HepG2 (cell line): ENCODE measurements around the gene CSTPP1. TPM values are rescaled to one million over a fixed set of nuclear protein-coding genes. Genes with fewer than 3 reads are reported as not detected.

Source experiments
- FOXP1 ChIP-seq, 2 experiments: fragments of 450-650 bp in 1 of 2; IDR thresholded peaks; 2 replicates each; pipeline ENCODE4 v1.6.1; 2017 to 2018; ENCODE audit warnings: antibody characterized with exemption in 1 of 2
- JUND ChIP-seq: sonication (generic); formaldehyde crosslinking; IDR thresholded peaks from 2 replicates; pipeline ENCODE4 v1.8.0; 2022; ENCODE audit warnings: mild to moderate bottlenecking, missing genetic modification reagents
- NFE2 ChIP-seq: sonication (generic); formaldehyde crosslinking; IDR thresholded peaks from 2 replicates; pipeline ENCODE4 v1.4.0; 2020; ENCODE audit warnings: missing genetic modification reagents
- RFXAP ChIP-seq: sonication (generic); formaldehyde crosslinking; IDR thresholded peaks from 2 replicates; pipeline ENCODE4 v1.4.0; 2020; ENCODE audit warnings: missing genetic modification reagents, borderline replicate concordance
- TOE1 ChIP-seq: sonication (generic); formaldehyde crosslinking; IDR thresholded peaks from 2 replicates; pipeline ENCODE4 v1.4.0; 2020; ENCODE audit warnings: mild to moderate bottlenecking, missing genetic modification reagents
- ZNF34 ChIP-seq: sonication (generic); formaldehyde crosslinking; IDR thresholded peaks from 2 replicates; pipeline ENCODE4 v1.4.0; 2020; ENCODE audit warnings: mild to moderate bottlenecking, missing genetic modification reagents, borderline replicate concordance
- ZNF772 ChIP-seq: sonication (generic); formaldehyde crosslinking; IDR thresholded peaks from 2 replicates; pipeline ENCODE4 v1.5.0; 2020; ENCODE audit warnings: mild to moderate bottlenecking, missing genetic modification reagents
- polyA plus RNA-seq, 8 experiments: library from polyadenylated mRNA; depleted of rRNA in 3 of 8; stranded (reverse) in 7 of 8; unstranded in 1 of 8; fragments of >200 nt; fragmentation: Illumina TruSeq in 4 of 8; extraction: Trizol in 4 of 8; gene quantifications; 2 replicates each; pipeline versions ENCODE4 v1.2.1 to v1.2.3, GENCODE V29; 2011 to 2016; ENCODE audit warnings: low read depth in 4 of 8, missing spikeins in 1 of 8, mixed read lengths in 1 of 8; ENCODE audit not compliant: insufficient read depth in 1 of 8
- total RNA-seq, 5 experiments: library from RNA; depleted of rRNA; stranded (reverse); fragments of >200 nt; fragmentation: Illumina TruSeq; extraction: Trizol; gene quantifications; 2 replicates each; pipeline ENCODE4 v1.2.3, GENCODE V29; 2016; ENCODE audit warnings: low read depth in 1 of 5
- TF ChIP-seq, protein P1 (sequence below): sonication (generic); formaldehyde crosslinking; IDR thresholded peaks from 2 replicates; pipeline ENCODE4 v1.4.0; 2020; ENCODE audit warnings: mild to moderate bottlenecking, missing genetic modification reagents
- TF ChIP-seq, protein P2 (sequence below): sonication (generic); formaldehyde crosslinking; IDR thresholded peaks from 2 replicates; pipeline ENCODE4 v1.4.0; 2020; ENCODE audit warnings: mild to moderate bottlenecking, low read depth, missing genetic modification reagents
- TF ChIP-seq, protein P3 (sequence below): sonication (generic); formaldehyde crosslinking; IDR thresholded peaks from 2 replicates; pipeline ENCODE4 v1.5.0; 2020; ENCODE audit warnings: mild to moderate bottlenecking, missing genetic modification reagents, moderate library complexity
- TF ChIP-seq, protein P4 (sequence below): sonication (generic); formaldehyde crosslinking; IDR thresholded peaks from 2 replicates; pipeline ENCODE4 v1.5.1; 2020; ENCODE audit warnings: missing genetic modification reagents, mild to moderate bottlenecking, borderline replicate concordance
- TF ChIP-seq, protein P5 (sequence below): sonication (generic); formaldehyde crosslinking; IDR thresholded peaks from 2 replicates; pipeline ENCODE4 v1.4.0; 2020; ENCODE audit warnings: mild to moderate bottlenecking, missing genetic modification reagents
- TF ChIP-seq, protein P6 (sequence below): sonication (generic); formaldehyde crosslinking; conservative IDR thresholded peaks from 2 replicates; pipeline ENCODE4 v1.4.0; 2020; ENCODE audit warnings: missing genetic modification reagents

The CSTPP1 gene
- total and polyA plus RNA-seq, 2 of the 13 experiments (the other 11 are each of a cell fraction or from before 2014, with no cell fraction given): 12.3 to 14.6 TPM

DNA sequence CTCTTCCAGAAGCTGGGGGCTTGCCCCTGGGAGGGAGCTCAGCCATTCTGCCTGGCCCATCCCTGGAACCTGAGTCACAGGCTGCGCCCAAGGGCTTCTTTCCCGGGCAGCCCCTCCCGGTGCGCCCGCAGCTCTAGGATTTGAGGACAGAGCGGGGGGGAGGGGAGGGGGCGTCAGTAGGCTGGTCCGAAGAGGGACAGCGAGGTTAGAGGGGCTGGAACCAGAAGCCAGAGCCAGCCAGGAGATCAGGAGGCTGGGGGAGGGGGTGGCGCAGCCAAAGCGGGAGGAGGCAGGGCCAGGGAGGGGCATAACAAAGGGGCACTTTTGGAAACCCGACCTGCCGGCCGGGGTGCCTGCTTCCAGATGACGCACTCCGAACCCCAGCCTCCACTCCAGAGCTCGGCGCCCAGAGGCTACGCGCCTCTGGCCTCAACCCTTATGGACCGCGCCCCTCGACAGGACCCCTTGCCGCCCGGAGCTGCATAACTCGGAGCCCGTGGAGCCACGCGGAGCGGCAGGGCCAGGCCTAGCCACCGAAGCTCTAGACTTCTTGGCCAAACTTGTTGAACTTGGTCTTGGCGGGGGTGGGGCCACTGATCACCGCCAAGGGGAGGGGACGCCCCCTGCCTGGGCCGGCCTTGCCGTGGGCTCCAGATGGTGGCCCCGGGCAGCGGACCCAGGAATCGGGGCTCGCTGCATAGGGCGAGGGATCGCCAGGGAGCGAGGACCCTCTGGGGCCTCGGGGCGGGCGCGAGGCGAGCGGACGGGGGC lies 248.9 kb downstream of the CSTPP1 start (continued):
- TF ChIP-seq, protein P1, sequence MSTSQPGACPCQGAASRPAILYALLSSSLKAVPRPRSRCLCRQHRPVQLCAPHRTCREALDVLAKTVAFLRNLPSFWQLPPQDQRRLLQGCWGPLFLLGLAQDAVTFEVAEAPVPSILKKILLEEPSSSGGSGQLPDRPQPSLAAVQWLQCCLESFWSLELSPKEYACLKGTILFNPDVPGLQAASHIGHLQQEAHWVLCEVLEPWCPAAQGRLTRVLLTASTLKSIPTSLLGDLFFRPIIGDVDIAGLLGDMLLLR (CRISPR knock-in tag): no peak
- TF ChIP-seq, protein P2, sequence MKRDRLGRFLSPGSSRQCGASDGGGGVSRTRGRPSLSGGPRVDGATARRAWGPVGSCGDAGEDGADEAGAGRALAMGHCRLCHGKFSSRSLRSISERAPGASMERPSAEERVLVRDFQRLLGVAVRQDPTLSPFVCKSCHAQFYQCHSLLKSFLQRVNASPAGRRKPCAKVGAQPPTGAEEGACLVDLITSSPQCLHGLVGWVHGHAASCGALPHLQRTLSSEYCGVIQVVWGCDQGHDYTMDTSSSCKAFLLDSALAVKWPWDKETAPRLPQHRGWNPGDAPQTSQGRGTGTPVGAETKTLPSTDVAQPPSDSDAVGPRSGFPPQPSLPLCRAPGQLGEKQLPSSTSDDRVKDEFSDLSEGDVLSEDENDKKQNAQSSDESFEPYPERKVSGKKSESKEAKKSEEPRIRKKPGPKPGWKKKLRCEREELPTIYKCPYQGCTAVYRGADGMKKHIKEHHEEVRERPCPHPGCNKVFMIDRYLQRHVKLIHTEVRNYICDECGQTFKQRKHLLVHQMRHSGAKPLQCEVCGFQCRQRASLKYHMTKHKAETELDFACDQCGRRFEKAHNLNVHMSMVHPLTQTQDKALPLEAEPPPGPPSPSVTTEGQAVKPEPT: no peak
- TF ChIP-seq JUND (CRISPR knock-in tag) (no peak), RFXAP (CRISPR knock-in tag) (peak; percentile 61; the same call in 1 of the 2 replicates), ZNF34 (no peak), TOE1 (CRISPR knock-in tag) (no peak), FOXP1 (IDR thresholded peaks at IDR 0.05) (no peak), FOXP1 (CRISPR knock-in tag; IDR thresholded peaks at IDR 0.05) (no peak), ZNF772 (CRISPR knock-in tag) (no peak), NFE2 (CRISPR knock-in tag) (no peak)
- TF ChIP-seq, protein P3, sequence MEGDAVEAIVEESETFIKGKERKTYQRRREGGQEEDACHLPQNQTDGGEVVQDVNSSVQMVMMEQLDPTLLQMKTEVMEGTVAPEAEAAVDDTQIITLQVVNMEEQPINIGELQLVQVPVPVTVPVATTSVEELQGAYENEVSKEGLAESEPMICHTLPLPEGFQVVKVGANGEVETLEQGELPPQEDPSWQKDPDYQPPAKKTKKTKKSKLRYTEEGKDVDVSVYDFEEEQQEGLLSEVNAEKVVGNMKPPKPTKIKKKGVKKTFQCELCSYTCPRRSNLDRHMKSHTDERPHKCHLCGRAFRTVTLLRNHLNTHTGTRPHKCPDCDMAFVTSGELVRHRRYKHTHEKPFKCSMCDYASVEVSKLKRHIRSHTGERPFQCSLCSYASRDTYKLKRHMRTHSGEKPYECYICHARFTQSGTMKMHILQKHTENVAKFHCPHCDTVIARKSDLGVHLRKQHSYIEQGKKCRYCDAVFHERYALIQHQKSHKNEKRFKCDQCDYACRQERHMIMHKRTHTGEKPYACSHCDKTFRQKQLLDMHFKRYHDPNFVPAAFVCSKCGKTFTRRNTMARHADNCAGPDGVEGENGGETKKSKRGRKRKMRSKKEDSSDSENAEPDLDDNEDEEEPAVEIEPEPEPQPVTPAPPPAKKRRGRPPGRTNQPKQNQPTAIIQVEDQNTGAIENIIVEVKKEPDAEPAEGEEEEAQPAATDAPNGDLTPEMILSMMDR (CRISPR knock-in tag): no peak
- TF ChIP-seq, protein P4, sequence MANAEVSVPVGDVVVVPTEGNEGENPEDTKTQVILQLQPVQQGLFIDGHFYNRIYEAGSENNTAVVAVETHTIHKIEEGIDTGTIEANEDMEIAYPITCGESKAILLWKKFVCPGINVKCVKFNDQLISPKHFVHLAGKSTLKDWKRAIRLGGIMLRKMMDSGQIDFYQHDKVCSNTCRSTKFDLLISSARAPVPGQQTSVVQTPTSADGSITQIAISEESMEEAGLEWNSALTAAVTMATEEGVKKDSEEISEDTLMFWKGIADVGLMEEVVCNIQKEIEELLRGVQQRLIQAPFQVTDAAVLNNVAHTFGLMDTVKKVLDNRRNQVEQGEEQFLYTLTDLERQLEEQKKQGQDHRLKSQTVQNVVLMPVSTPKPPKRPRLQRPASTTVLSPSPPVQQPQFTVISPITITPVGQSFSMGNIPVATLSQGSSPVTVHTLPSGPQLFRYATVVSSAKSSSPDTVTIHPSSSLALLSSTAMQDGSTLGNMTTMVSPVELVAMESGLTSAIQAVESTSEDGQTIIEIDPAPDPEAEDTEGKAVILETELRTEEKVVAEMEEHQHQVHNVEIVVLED (CRISPR knock-in tag): no peak
- TF ChIP-seq, protein P5, sequence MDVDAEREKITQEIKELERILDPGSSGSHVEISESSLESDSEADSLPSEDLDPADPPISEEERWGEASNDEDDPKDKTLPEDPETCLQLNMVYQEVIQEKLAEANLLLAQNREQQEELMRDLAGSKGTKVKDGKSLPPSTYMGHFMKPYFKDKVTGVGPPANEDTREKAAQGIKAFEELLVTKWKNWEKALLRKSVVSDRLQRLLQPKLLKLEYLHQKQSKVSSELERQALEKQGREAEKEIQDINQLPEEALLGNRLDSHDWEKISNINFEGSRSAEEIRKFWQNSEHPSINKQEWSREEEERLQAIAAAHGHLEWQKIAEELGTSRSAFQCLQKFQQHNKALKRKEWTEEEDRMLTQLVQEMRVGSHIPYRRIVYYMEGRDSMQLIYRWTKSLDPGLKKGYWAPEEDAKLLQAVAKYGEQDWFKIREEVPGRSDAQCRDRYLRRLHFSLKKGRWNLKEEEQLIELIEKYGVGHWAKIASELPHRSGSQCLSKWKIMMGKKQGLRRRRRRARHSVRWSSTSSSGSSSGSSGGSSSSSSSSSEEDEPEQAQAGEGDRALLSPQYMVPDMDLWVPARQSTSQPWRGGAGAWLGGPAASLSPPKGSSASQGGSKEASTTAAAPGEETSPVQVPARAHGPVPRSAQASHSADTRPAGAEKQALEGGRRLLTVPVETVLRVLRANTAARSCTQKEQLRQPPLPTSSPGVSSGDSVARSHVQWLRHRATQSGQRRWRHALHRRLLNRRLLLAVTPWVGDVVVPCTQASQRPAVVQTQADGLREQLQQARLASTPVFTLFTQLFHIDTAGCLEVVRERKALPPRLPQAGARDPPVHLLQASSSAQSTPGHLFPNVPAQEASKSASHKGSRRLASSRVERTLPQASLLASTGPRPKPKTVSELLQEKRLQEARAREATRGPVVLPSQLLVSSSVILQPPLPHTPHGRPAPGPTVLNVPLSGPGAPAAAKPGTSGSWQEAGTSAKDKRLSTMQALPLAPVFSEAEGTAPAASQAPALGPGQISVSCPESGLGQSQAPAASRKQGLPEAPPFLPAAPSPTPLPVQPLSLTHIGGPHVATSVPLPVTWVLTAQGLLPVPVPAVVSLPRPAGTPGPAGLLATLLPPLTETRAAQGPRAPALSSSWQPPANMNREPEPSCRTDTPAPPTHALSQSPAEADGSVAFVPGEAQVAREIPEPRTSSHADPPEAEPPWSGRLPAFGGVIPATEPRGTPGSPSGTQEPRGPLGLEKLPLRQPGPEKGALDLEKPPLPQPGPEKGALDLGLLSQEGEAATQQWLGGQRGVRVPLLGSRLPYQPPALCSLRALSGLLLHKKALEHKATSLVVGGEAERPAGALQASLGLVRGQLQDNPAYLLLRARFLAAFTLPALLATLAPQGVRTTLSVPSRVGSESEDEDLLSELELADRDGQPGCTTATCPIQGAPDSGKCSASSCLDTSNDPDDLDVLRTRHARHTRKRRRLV: no peak; the same call in 1 of the 2 replicates
- TF ChIP-seq, protein P6, sequence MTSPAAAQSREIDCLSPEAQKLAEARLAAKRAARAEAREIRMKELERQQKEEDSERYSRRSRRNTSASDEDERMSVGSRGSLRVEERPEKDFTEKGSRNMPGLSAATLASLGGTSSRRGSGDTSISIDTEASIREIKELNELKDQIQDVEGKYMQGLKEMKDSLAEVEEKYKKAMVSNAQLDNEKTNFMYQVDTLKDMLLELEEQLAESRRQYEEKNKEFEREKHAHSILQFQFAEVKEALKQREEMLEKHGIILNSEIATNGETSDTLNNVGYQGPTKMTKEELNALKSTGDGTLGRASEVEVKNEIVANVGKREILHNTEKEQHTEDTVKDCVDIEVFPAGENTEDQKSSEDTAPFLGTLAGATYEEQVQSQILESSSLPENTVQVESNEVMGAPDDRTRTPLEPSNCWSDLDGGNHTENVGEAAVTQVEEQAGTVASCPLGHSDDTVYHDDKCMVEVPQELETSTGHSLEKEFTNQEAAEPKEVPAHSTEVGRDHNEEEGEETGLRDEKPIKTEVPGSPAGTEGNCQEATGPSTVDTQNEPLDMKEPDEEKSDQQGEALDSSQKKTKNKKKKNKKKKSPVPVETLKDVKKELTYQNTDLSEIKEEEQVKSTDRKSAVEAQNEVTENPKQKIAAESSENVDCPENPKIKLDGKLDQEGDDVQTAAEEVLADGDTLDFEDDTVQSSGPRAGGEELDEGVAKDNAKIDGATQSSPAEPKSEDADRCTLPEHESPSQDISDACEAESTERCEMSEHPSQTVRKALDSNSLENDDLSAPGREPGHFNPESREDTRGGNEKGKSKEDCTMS (CRISPR knock-in tag): no peak
